ENCODE data around the gene MEGF8.
"Not testable (repeated sequence)": the region's sequence is repeated elsewhere in the genome, so short reads cannot be mapped to it uniquely, and the experiment has no call there.

The MEGF8 gene

DNA sequence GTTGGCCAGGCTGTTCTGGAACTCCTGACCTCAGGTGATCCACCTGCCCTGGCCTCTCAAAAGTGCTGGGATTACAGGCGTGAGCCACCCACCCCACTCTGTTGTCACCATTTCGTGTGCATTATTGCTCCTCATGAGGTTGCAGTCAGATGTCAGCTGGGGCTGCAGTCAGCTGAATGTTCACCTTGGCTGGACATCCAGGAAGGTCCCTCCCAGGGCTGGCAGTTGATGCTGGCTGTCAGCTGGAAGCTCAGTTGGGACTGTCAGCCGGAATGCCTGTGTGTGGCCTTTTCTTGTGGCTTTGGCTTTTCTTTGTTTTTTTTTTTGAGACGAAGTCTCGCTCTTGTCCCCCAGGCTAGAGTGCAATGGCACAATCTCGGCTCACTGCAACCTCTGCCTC is 6.6 kb downstream of the MEGF8 start:
- no peak for FAIRE-seq

GRCh38 chr19:42333018-42333417 is 7.6 kb downstream of the MEGF8 start:
- no peak for FAIRE-seq

DNA sequence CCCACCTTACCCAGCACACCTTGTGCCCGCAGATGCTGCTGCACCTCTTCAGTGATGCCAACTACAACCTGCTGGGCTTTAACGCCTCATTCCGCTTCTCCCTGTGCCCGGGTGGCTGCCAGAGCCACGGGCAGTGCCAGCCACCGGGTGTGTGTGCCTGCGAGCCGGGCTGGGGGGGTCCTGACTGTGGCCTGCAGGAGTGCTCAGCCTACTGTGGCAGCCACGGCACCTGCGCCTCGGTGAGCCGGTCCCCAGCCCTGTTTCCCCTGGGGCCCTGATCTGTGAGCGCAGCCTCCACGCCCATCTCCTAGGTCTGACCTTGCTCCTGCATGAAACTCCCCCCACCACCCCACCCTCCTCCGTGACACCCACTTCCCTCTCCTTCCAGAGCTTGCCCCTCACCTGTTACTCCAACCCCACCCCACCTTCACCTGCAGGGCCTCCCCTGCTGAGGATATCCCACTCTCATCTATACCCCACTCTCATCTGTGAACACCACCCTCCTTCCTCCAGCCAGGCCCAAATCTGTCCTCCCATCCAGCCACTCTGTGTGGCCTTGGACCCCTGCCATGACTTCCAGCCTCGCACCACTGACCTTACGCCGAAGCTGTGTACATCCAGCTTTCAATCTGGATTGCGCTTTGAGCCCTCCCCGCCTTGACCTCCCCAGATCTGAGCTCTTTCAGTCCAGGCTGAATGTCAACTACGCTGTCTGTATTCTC is 8.7 kb downstream of the MEGF8 start:
- FAIRE-seq = no peak

GRCh38 chr19:42334697-42335373 is 9.4 kb downstream of the MEGF8 start:
- FAIRE-seq = no peak

DNA sequence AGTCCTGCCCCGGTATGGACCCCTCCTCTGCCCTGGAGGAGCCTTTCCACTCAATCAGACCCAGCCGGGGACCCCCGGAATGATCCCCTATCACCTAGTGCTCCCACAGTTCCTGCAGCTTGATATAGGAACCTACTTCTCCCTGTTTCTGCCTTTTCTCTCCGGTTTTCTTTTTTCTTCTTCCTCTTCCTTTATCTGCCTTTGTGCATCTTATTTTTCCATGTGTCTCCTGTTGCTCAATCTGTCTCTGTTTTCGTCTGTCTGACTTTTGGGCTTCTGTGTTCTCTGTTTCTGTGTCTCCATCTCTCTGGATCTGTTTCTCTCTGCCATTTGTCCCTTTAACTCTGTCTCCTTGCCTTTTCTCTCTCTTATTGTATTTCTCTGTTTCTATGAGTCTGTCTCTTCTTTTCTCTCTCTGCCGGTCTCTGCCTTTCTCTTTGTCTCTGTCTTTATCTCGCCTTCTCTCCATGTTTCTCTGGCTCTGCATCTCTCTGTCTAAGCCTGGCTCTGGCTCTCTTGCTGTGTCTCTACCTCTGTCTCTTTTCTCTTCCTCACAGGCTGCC is 10.0 kb downstream of the MEGF8 start:
- no peak for FAIRE-seq

DNA sequence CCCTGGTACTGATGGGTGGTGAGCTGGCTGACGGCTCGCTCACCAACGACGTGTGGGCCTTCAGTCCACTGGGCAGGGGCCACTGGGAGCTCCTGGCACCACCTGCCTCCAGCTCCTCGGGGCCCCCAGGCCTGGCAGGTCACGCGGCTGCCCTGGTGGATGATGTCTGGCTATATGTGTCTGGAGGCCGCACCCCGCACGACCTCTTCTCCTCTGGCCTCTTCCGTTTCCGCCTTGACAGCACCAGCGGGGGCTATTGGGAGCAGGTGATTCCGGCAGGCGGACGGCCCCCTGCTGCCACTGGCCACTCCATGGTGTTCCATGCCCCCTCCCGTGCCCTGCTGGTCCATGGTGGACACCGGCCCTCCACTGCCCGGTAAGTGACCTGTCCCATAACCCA is 10.5 kb downstream of the MEGF8 start:
- FAIRE-seq = no peak

DNA sequence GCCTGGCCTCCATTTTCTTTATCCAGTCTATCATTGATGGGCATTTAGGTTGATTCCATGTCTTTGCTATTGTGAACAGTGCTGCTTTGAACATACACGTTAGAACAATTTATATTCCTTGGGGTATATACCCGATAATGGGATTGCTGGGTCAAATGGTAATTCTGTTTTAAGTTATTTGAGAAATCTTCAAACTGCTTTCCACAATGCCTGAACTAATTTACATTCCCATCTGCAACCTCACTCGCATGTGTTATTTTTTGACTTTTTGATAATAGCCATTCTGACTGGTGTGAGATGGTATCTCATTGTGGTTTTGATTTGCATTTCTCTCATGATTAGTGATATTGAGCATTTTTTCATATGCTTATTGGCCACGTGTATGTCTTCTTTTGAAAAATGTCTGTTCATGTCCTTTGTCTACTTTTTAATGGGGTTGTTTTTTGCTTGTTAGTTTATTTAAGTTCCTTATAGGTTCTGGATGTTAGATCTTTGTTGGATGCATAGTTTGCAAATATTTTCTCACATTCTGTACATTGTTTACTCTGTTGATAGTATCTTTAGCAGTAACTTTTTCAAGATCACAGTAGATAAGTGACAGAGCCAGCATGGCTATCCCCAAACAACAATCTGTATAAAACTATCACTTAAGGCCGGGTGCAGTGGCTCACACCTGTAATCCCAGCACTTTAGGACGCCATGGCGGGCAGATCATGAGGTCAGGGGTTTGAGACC is 13.9 kb downstream of the MEGF8 start:
- FAIRE-seq = not testable (repeated sequence)

DNA sequence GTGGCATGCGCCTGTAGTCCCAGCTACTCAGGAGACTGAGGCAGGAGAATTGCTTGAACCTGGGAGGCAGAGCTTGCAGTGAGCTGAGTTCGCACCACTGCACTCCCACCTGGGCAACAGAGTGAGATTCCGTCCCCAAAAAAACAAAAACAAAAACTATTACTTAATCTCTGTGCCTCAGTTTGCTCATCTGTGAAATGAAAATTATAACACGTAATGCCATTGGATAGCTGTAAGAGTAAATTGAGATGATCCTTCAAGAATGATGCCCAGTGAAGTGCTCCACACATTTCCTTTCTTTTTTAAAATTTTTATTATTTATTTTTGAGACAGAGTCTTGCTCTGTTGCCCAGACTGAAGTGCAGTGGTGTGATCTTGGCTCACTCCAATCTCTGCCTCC is 14.5 kb downstream of the MEGF8 start:
- FAIRE-seq = not testable (repeated sequence)

GRCh38 chr19:42343344-42344110 is 18.1 kb downstream of the MEGF8 start:
- no peak for FAIRE-seq

GRCh38 chr19:42344336-42344893 is 19.0 kb downstream of the MEGF8 start:
- no peak for FAIRE-seq

DNA sequence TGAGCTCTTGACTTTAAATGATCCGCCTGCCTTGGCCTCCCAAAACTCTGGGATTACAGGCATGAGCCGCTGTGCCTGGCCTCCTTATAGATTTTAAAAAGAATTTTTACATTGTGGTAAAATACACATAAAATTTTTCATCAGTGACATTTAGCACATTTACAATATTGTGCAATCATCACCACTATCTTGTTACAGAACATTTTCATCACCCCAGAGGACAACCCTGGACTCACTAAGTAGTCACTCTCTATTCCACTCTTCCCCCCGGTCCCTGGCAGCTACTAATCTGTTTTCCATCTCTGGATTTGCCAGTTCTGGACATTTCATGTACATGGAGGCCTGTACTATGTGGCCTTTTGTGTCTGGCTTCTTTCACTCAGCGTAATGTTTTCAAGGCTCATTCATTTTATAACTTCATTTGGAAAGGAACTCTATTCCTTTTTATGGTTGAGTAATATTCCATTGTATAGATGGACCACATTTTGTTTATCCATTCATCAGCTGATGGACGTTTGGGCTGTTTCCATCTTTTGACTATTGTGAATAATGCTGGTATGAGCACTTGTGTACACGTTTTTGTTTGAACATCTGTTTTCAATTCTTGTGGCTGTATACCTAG is 19.9 kb downstream of the MEGF8 start:
- no peak for FAIRE-seq

- no peak for FAIRE-seq
Measured at GRCh38 chr19:42348211-42348610, 22.8 kb downstream of the MEGF8 start.

GRCh38 chr19:42349378-42350107 is 24.1 kb downstream of the MEGF8 start:
- FAIRE-seq = no peak

DNA sequence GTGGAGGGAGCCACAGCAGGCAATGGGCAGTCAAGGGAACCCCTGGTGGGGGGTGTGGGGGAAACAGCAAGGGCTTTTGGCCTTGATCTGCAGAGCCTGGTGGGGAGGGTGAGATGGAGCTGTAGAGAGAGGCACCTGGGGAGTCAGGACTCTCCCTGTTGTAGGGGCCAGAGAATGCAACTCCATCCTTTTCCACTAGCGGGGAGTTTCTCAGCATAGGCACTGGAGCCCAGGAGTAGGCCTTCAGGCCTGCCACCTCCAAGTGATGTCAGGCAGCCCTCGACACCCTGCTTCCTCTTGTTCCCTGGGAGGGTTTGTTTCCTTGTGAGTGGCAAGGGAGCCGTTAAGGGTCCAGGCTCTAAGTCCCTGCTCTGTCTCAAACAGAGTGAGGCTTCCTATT is 25.0 kb downstream of the MEGF8 start:
- no peak for FAIRE-seq

GRCh38 chr19:42351079-42351735 is 25.8 kb downstream of the MEGF8 start:
- FAIRE-seq = no peak

- no peak for FAIRE-seq
Measured at GRCh38 chr19:42352301-42353259, 27.1 kb downstream of the MEGF8 start.

DNA sequence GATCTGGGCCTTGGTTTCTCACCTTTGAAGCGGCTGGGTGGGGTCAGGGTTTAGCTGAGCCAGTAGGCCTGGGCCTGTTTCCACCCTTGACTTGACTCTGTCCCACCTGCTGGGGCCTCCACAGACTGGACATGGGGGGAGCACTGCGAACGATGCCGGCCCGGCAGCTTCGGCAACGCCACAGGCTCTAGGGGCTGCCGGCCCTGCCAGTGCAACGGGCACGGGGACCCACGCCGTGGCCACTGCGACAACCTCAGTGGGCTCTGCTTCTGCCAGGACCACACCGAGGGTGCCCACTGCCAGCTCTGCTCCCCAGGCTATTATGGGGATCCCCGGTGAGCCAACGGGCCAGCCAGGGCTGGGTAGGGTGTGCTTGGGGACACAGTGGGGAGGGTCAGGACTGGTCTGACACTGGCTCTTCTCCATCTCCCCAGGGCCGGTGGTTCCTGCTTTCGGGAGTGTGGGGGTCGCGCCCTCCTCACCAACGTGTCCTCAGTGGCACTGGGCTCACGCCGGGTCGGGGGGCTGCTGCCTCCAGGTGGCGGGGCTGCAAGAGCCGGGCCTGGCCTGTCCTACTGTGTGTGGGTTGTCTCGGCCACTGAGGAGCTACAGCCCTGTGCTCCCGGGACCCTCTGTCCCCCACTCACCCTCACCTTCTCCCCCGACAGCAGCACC is 28.0 kb downstream of the MEGF8 start:
- FAIRE-seq = no peak

- FAIRE-seq = no peak
Measured at GRCh38 chr19:42355896-42356295, 30.5 kb downstream of the MEGF8 start.

- FAIRE-seq = no peak
Measured at GRCh38 chr19:42356686-42357085, 31.3 kb downstream of the MEGF8 start.

Measured in islet of Langerhans (tissue), 1 donor.